PC-9 (cell line): ENCODE data around the gene CHP2. TPM values are rescaled to one million over a fixed set of nuclear protein-coding genes. Genes with fewer than 3 reads are reported as not detected.

ENCODE experiments used
- BruUV-seq: library from RNA; stranded (reverse); fragments of 400-500 nt; replicated peaks from 2 replicates; lab custom pipeline; 2021; lab: Mats Ljungman, UMichigan
- CTCF ChIA-PET: fragments of 300-600 bp; sonication (Branson Sonifier 250); formaldehyde crosslinking; loops from one replicate; lab custom pipeline; 2022; ENCODE audit warnings: antibody characterized with exemption; lab: Charles Lee
- POLR2A ChIA-PET: fragments of 300-600 bp; sonication (Branson Sonifier 250); formaldehyde crosslinking; loops from one replicate; lab custom pipeline; 2022; ENCODE audit warnings: antibody characterized with exemption; ENCODE audit not compliant: unreplicated experiment; lab: Charles Lee
- DNase-seq, 2 experiments: peaks; one replicate each; pipeline versions ENCODE4 v3.0.0 to v3.0.0-alpha.2; 2015 to 2022; ENCODE audit warnings: mixed read lengths in 1 of 2
- H2AFZ ChIP-seq: fragments of 200-600 bp; sonication (generic); 2 replicates; pipeline ENCODE4 v1.8.1; 2017; ENCODE audit warnings: antibody characterized with exemption
- H3F3A ChIP-seq: fragments of 200-600 bp; sonication (generic); 2 replicates; pipeline ENCODE4 v1.8.1; 2017; ENCODE audit warnings: antibody characterized with exemption, mild to moderate bottlenecking, low read depth; ENCODE audit not compliant: insufficient read depth
- H3K27ac ChIP-seq: fragments of 200-600 bp; sonication (generic); 2 replicates; pipeline ENCODE4 v1.6.1; 2016; ENCODE audit warnings: mixed run types
- H3K27me3 ChIP-seq: fragments of 200-600 bp; sonication (generic); 2 replicates; pipeline ENCODE4 v1.6.1; 2016; ENCODE audit warnings: low read depth, mixed run types; ENCODE audit not compliant: insufficient read depth
- H3K36me3 ChIP-seq: fragments of 200-600 bp; sonication (generic); 2 replicates; pipeline ENCODE4 v1.6.1; 2016; ENCODE audit warnings: low read depth, mixed run types
- H3K4me1 ChIP-seq: fragments of 200-600 bp; sonication (generic); replicated peaks from 2 replicates; pipeline ENCODE4 v1.6.1; 2016; ENCODE audit warnings: mixed run types; ENCODE audit not compliant: insufficient read depth
- H3K4me2 ChIP-seq: fragments of 200-600 bp; sonication (generic); 2 replicates; pipeline ENCODE4 v1.6.1; 2017; ENCODE audit warnings: mixed run types
- H3K4me3 ChIP-seq: fragments of 200-600 bp; sonication (generic); 2 replicates; pipeline ENCODE4 v1.6.1; 2016; ENCODE audit warnings: mixed run types
- H3K79me2 ChIP-seq: fragments of 200-600 bp; sonication (generic); 2 replicates; pipeline ENCODE4 v1.6.1; 2017; ENCODE audit warnings: low read depth, mixed run types
- H3K9me2 ChIP-seq: fragments of 200-600 bp; sonication (generic); 2 replicates; pipeline ENCODE4 v1.8.1; 2017; ENCODE audit warnings: mild to moderate bottlenecking; ENCODE audit not compliant: insufficient read depth
- H3K9me3 ChIP-seq: fragments of 200-600 bp; sonication (generic); 2 replicates; pipeline ENCODE4 v1.8.1; 2016; ENCODE audit warnings: low read depth; ENCODE audit not compliant: insufficient read depth
- H4K20me1 ChIP-seq: fragments of 200-600 bp; sonication (generic); 2 replicates; pipeline ENCODE4 v1.8.1; 2017; ENCODE audit not compliant: insufficient read depth
- EZH2 ChIP-seq: fragments of 200-600 bp; sonication (generic); IDR thresholded peaks from 2 replicates; pipeline ENCODE4 v1.8.0; 2017; ENCODE audit warnings: antibody characterized with exemption, low read depth
- intact Hi-C: fragments of 100-400 bp; cut with micrococcal nuclease; formaldehyde crosslinking; loops from one replicate; pipeline ENCODE4 v1.10.0; 2022; ENCODE audit not compliant: unreplicated experiment
- total RNA-seq: library from RNA; stranded (reverse); gene quantifications from 2 replicates; pipeline ENCODE4 v1.2.3, GENCODE V29; 2021
- TF ChIP-seq, protein P1 (sequence below): fragments of 200-600 bp; sonication (generic); conservative IDR thresholded peaks from 2 replicates; pipeline ENCODE4 v1.6.1; 2017; ENCODE audit warnings: mixed run types, antibody characterized with exemption, mild to moderate bottlenecking, moderate library complexity

The CHP2 gene
- total RNA-seq, 1 experiment from 2014 or later = not detected

DNA sequence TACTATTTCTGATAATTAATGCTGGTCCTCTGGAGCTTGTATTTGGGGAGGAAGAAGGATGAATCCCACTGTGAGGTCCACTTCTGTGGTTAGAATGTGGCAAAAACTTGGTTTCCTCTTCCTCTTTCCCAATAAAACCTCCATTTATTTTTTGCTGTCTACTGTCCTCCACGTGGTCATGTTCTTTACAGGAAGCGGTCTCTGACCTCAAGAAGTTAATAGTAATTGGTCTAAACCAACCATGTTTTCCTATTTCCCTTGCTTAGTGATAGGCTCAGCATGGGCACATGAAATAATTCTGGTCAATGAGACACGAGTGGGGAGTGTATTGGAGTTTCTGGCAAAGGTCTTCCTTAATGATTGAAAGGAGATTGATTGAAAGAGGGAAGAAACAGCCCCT, 33.9 kb downstream of the CHP2 start:
- Histone ChIP-seq H3K4me3 (no peak overlapping the region), H3K4me2 (no peak overlapping the region), H3K36me3 (no peaks in the 10 kb centered on the region), H3K27ac (no peak overlapping the region), H3K9me3 (no peaks in the 10 kb centered on the region), H3K4me1 (no peaks in the 10 kb centered on the region), H2AFZ (no peak overlapping the region), H3K27me3 (peaks cover 36% of the 10 kb centered on the region), H4K20me1 (no peaks in the 10 kb centered on the region), H3K9me2 (no peaks in the 10 kb centered on the region), H3K79me2 (no peaks in the 10 kb centered on the region), H3F3A (no peaks in the 10 kb centered on the region)
- BruUV-seq = no TSS peak
- intact Hi-C loops = no loop called here
- ChIA-PET POLR2A (no interaction called here), CTCF (no interaction called here)
- no peak for DNase-seq
- TF ChIP-seq EZH2 = no peak
- TF ChIP-seq, protein P1, sequence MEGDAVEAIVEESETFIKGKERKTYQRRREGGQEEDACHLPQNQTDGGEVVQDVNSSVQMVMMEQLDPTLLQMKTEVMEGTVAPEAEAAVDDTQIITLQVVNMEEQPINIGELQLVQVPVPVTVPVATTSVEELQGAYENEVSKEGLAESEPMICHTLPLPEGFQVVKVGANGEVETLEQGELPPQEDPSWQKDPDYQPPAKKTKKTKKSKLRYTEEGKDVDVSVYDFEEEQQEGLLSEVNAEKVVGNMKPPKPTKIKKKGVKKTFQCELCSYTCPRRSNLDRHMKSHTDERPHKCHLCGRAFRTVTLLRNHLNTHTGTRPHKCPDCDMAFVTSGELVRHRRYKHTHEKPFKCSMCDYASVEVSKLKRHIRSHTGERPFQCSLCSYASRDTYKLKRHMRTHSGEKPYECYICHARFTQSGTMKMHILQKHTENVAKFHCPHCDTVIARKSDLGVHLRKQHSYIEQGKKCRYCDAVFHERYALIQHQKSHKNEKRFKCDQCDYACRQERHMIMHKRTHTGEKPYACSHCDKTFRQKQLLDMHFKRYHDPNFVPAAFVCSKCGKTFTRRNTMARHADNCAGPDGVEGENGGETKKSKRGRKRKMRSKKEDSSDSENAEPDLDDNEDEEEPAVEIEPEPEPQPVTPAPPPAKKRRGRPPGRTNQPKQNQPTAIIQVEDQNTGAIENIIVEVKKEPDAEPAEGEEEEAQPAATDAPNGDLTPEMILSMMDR = no peak

DNA sequence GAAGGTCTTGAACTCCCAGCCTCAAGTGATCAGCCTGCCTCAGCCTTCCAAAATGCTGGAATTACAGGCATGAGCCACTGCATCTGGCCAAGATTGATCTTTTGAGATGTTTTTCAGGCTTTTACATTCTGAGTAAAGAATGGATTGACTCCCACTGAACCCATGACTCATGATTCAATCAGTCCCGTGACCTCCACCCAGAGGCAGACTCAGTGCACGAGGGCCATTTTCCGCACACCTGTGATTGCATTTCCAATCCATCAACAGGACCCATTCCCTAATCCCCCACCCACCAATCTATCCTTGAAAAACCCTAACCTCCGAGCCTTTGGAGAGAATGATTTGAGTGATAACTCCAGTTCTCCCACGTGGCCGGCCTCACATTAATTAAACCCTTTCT, 40.6 kb downstream of the CHP2 start:
- peaks cover 73% of the 10 kb centered on the region for H3K27me3 ChIP-seq
- no peaks in the 10 kb centered on the region for H3F3A ChIP-seq
- no peak for DNase-seq
- BruUV-seq = no TSS peak
- H3K4me1 ChIP-seq = no peaks in the 10 kb centered on the region
- H3K36me3 ChIP-seq = no peaks in the 10 kb centered on the region
- H3K79me2 ChIP-seq = no peaks in the 10 kb centered on the region
- H2AFZ ChIP-seq = no peak overlapping the region
- H3K9me3 ChIP-seq = no peaks in the 10 kb centered on the region
- no peaks in the 10 kb centered on the region for H4K20me1 ChIP-seq
- no peak overlapping the region for H3K27ac ChIP-seq
- ChIA-PET CTCF (no interaction called here), POLR2A (no interaction called here)
- no peaks in the 10 kb centered on the region for H3K9me2 ChIP-seq
- TF ChIP-seq EZH2 = no peak
- TF ChIP-seq, protein P1 = no peak
- intact Hi-C loops = no loop called here
- no peak overlapping the region for H3K4me2 ChIP-seq
- H3K4me3 ChIP-seq = no peak overlapping the region

DNA sequence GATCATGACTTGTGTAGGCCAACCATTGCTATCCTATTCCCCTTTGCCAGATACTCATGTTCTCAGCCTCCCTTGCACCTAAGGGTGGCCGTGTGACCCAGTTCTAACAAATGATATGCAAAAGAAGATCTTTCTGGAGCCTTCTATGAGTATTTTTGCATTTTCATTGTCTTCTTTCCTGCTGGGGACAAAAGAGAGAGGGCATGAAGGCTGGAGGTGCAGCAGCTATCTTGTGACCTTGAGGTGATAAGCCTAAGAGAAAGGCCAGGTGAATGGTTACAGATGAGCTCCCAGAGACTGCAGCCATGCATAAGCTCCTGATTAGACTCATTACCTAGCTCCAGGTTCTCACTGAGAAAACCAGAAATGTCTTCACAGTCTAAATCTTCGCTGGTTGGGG, 42.1 kb downstream of the CHP2 start:
- ChIA-PET CTCF (no interaction called here), POLR2A (no interaction called here)
- H4K20me1 ChIP-seq = no peaks in the 10 kb centered on the region
- H3K9me2 ChIP-seq = no peaks in the 10 kb centered on the region
- no peak overlapping the region for H2AFZ ChIP-seq
- H3K79me2 ChIP-seq = no peaks in the 10 kb centered on the region
- peaks cover 61% of the 10 kb centered on the region for H3K27me3 ChIP-seq
- no peaks in the 10 kb centered on the region for H3K9me3 ChIP-seq
- no peak overlapping the region for H3K4me2 ChIP-seq
- H3K36me3 ChIP-seq = no peaks in the 10 kb centered on the region
- TF ChIP-seq EZH2 = no peak
- DNase-seq = no peak
- H3K4me1 ChIP-seq = no peaks in the 10 kb centered on the region
- BruUV-seq = no TSS peak
- intact Hi-C loops = no loop called here
- no peaks in the 10 kb centered on the region for H3F3A ChIP-seq
- H3K27ac ChIP-seq = no peak overlapping the region
- H3K4me3 ChIP-seq = no peak overlapping the region

DNA sequence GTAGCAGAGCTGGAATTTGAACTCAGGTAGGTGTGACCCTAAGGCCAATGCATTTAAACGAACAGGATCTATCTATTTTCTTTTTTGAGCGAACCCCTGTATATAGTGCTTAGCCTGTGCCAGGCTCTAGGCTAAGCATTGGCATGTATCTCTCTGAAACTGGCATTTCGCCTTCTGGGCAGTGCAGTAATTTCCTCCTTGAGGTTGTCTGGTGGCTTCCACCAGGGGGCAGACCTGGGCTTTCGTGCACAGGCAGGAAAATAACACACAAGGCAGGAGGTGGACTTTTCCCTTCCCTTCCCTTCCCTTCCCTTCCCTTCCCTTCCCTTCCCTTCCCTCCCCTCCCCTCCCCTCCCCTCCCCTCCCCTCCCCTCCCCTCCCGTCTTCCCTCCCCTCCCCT, 46.6 kb downstream of the CHP2 start:
- BruUV-seq = no TSS peak
- Histone ChIP-seq H3K4me1 (0 out of 2 replicates have a peak, but pooled peaks cover 4% of the 10 kb centered on the region), H3K4me3 (no peak overlapping the region), H3K27ac (no peak overlapping the region), H4K20me1 (no peaks in the 10 kb centered on the region), H3K9me3 (no peaks in the 10 kb centered on the region), H3K9me2 (no peaks in the 10 kb centered on the region), H2AFZ (no peak overlapping the region), H3F3A (no peaks in the 10 kb centered on the region), H3K36me3 (no peaks in the 10 kb centered on the region), H3K79me2 (no peaks in the 10 kb centered on the region), H3K27me3 (peaks cover 46% of the 10 kb centered on the region; the same call in 1 of the 2 replicates), H3K4me2 (no peak overlapping the region)
- intact Hi-C loops = loop anchor here (1.0 to 5.0 kb wide), 3 partner anchors 211 to 703 kb away; no protein-coding TSS in a partner anchor
- TF ChIP-seq, protein P1 = peak; percentile 71
- TF ChIP-seq EZH2 = no peak
- ChIA-PET CTCF (interaction anchor here (0.6 to 1.4 kb wide), 3 partner anchors 77 to 703 kb away, joined by 3 to 4 read pairs (median 3); no protein-coding TSS in a partner anchor), POLR2A (interaction anchor here (0.6 kb wide), 1 partner anchor 105 kb away, joined by 4 read pairs; no protein-coding TSS in a partner anchor)
- peak in 1 of 2 experiments; percentile 59 for DNase-seq
